Neural progenitor cell (in vitro differentiated cells): Measurements from ENCODE around the gene PCDHGB6.
A peak's percentile ranks its signal among the peaks of the same experiment; 100 is the strongest.

Experiments
- EZH2 ChIP-seq: fragments of 200-600 bp; sonication (generic); IDR thresholded peaks from 2 replicates; pipeline ENCODE4 v1.6.1; 2017; ENCODE audit warnings: antibody characterized with exemption, mild to moderate bottlenecking, moderate library complexity
- TF ChIP-seq, protein P1 (sequence below): fragments of 200-600 bp; sonication (generic); IDR thresholded peaks from 2 replicates; pipeline ENCODE4 v1.5.1; 2017; ENCODE audit warnings: antibody characterized with exemption, mild to moderate bottlenecking

DNA sequence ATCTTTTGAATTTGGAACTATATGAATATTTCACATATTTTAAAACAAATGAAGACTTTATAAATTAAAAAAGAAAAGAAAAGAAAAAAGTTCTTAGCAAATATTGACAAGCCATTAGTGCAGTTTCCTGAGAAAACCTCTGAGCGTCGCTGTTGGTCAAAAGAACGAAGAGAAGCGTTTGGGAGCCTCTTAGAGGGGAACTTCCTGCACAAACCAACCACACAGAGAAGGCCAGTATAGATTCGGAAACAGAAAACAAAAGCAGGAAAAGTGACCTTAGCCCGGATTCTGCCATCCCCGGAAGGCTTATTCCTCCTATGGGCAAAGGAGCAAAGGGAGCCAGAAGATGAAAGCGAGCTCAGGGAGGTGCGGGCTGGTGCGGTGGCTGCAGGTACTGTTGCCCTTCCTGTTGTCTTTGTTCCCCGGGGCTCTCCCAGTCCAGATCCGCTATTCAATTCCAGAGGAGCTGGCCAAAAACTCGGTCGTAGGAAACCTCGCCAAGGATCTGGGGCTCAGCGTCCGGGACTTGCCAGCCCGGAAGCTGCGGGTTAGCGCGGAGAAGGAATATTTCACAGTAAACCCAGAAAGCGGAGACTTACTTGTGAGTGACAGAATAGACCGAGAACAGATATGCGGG, 47.9 kb upstream of the PCDHGB6 start, which contains the start of gene PCDHGB2:
- TF ChIP-seq, protein P1, sequence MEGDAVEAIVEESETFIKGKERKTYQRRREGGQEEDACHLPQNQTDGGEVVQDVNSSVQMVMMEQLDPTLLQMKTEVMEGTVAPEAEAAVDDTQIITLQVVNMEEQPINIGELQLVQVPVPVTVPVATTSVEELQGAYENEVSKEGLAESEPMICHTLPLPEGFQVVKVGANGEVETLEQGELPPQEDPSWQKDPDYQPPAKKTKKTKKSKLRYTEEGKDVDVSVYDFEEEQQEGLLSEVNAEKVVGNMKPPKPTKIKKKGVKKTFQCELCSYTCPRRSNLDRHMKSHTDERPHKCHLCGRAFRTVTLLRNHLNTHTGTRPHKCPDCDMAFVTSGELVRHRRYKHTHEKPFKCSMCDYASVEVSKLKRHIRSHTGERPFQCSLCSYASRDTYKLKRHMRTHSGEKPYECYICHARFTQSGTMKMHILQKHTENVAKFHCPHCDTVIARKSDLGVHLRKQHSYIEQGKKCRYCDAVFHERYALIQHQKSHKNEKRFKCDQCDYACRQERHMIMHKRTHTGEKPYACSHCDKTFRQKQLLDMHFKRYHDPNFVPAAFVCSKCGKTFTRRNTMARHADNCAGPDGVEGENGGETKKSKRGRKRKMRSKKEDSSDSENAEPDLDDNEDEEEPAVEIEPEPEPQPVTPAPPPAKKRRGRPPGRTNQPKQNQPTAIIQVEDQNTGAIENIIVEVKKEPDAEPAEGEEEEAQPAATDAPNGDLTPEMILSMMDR: peak; percentile 49
- TF ChIP-seq EZH2: no peak
